Glomerular visceral epithelial cell (primary cell): ENCODE results near the gene AUH.
A peak's percentile ranks its signal among the peaks of the same experiment; 100 is the strongest.

Experiments
- DNase-seq: peaks from one replicate; pipeline ENCODE4 v3.0.0-alpha.2; 2016; ENCODE audit errors: extremely low spot score

Gene AUH

DNA sequence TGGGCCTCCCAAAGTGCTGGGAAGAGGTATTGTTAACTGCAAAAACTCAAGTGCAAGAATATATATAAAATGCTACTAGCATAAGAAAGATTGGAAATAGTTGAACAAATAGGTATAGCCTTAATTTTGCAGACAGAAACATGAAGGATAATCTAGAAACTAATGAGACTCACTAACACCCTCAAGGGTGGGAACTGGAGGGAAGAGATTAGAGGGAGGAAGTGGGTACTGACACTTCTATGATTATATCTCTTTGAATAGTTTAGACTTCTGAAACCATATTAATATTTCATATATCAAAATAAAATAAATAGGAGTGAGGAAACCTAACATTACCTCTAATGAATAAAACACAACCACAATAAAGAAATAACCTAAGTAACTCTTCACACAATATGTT lies 23.0 kb downstream of the AUH start:
- DNase-seq, result no peak

DNA sequence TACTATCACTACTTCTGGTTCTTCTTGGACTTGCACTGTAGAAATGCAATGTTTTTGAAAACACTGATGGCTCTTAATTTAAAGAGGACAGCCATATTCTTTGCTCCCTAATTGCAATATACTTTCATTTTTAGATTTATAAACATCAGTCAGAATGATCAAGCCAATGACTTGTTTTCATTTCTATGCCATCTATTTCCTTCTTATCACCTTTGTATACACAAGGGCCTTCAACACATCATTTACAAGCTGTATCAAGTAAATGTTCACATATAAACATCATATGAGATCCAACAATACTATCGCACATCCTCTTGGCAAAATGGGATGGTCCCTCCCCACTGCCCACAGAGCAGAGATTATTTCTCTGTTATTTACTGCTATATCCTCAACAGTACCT lies 24.9 kb downstream of the AUH start:
- no peak for DNase-seq

DNA sequence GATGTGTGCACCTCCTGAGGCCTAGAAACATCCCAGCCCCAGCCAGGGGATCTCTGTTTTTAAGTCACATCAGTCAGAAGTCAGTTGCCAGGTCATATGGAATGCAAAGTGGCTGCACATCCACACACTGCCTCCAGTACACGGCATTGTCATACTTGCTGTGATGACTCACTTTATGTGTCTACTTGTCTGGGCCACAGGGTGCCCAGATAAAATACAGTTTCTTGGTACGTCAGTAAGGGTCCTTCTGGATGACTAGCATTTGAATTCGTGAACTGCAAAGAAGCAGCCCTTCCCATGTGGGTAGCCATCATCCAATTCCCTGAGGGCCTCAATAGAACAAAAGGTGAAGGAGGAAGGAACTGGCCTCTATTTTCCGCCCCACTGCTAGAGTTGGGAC lies 27.7 kb downstream of the AUH start:
- no peak for DNase-seq

DNA sequence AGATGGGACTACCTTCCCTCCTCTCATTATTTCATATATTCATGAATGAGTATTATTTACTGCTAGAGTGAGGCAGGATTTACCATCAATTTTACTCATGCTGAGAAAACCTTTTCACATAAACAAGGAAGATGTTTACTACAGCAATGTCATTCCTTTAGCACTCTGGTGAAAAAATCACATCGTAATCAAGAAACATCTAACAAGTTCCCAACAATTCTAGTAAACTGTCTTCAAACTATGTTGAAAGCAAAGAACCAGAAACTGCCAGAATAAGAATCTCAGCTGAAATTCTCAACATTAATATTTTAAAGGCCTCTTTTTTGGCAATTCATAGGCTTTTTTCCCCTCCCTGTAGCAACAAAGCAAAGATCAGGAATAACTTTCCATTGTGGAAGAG lies 28.2 kb downstream of the AUH start:
- DNase-seq, result no peak

DNA sequence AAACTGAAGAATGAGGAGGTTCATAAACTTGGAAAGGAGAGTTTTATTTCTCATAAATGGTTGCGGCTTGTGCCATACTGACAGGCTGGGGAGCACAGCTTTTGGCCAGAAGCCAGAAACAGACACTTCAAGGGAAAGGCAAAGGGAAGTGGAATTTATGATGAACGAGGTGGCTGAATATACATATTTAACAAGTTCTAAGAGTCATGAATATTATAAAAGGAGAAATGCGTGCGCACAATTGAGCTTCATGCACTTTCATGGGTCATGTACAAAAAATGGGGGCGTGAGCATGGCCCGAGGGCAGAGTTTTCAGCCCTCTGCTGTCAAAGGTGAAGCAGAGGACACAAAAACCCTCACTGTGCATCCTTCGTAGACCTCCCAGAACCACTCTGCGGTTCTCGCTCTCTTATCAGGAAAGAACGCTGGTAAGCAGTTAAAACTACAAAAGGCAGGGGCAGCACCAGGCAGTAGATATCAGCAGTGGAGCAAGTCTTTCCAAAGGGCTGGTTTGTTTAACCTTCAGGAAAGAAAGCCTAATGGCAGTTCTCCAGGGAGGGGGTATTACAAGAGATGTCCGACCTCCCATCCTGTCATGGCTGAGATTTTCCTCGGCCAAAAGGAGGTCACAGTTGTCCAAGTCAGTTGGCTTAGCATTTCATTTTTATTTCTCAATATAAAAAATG lies 29.0 kb downstream of the AUH start:
- no peak for DNase-seq

DNA sequence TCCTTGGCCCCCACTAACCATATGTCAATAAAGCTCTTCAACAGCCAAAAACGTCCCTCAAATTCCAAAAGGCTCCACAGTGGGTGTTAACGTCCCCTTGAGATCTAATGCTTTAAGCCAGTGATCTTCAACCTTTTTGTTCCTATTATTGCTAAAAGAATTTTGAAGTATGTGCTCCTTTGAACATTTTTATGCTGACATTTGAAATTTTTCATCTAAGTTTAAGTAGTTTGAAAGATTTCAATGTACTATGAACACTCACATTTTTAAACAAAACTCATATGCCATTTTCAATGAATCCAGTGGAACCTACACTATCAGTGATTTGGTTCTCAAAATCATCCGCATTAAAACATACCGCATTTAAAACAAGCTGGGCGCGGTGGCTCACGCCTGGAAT lies 29.9 kb downstream of the AUH start:
- DNase-seq, result no peak

DNA sequence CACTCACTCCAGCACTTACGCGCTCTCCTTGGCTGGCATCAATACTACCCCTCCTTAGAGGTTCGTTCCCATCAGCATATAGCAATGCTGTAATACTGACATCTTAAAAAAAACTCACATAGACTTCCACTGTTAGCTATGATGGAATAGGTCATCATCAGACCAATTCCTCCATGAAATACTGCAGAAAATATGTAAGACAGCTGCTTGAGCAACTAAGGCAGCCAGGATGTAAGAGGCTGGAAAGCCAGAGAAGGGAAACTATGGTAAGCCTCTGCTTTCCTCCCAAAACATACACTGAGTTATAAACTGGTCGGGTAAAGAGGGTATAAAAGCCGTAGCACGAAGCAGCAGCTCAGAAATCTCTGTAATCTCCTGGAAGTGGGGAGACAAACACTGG lies 33.5 kb downstream of the AUH start:
- DNase-seq, result no peak

DNA sequence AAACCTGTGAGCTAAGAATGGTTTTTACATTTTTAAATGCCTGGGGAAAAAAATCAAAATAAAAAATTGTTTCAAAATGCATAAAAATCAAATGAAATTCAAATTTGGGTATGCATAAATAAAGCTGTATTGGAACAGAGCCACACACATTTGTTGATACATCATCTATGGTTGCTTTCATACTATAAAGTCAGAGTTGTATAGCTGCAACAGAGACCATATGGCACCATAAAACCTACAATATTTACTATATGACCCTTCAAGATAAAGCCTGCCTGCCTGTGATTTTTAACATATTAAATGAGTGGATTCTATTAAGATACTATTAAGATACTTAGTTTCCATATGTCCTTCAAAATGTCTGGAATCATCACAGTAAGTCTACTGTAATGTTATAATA lies 40.0 kb downstream of the AUH start:
- DNase-seq, result no peak

DNA sequence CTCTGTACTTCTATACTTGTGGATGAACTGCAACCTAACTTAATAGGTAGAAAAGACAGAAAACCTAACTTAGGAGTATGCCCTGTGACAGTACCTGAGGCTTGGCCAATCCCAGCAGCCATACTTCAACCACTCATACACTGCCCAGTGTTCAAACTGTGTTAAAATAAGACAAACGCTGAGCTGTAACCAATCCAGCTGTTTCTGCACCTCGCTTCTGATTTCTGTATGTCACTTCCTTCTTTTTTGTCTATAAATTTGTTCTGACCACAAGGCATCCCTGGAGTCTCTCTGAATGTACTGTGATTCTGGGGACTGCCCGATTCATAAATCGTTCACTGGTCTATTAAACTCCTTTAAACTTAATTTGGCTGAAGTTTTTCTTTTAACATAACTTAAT lies 41.4 kb downstream of the AUH start:
- DNase-seq, result no peak

DNA sequence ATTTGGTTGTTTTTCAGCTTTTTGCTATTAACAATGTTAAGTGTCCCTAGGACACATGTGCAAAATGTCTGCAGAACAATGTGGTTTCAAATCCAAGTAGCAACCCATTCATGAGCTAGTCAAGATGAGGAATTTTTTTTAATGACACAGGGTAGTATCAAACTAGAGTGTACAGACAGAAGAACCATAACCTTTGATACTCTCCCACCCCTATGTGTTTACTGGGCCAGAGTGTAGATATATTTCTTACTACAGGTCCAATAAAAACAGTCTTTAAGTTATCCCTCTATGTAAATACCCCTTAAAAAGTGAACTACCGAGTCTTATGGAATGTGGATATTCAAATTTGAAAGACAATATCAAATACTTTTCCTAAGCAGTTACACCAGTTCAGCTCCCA lies 45.6 kb downstream of the AUH start:
- no peak for DNase-seq

DNA sequence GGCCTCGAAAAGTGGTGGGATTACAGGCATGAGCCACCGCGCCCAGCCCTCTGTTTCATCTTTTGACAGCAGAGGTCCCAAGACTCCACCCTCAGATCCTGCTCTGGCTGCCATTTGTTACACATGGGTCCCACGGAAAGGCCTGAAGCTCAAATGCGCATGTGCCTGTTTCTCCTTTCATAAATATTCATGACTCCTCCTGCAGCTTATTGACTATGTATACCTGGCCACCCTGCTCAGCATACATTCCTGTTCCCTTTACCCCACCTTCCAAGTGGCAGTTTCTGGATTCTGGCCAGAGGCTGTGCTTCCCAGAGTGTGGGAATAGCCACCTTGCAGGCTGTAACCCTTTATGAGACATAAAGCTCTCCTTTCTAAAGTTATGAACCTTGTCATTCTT lies 46.5 kb downstream of the AUH start:
- DNase-seq, result no peak

DNA sequence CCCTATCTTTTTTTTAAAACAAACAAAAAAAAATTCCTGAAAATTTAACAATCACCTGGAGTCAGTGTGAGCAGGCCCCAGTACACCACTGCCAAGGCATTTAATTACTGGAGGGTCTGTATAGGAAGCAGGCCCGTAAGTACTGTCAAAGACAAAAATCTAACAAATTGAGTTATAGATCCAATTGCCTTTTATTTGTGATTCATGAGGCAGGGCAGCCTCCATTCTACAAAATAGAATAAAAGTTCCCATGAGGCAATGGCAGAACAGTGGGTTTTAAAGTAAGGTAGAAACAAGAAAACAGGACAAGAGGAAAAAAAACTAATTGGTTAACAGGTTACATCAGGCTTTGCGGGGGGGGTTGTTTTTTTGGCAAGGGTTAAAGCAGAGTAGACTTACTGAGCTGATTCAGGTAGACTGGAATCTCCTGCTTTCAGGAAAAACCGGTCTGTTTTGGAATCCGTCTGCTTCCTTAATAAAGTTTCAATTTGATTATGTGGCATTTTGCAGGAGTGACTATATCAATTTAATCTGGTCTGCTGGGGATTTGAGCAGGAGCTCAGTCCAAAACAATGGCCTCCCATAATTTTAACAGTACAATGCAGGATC lies 48.9 kb downstream of the AUH start:
- DNase-seq, result no peak

DNA sequence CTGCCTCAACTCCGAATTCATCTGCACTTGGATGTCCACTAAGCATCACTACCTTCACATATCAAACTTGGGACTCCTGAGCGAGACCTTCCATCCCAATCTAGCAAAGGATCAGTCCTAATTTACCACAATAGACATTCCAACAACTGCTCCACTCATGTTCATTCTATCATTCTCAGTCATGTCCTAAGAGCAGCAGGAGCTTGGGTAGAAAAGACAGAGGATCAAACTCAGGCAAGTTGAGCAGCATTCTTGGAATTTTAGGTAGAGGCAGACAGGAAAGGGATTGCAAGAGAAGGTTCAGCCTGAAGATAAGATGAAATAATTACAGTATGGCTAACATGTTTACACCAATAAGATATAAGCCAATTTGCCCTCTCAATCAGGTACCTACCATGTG lies 51.7 kb downstream of the AUH start:
- no peak for DNase-seq

DNA sequence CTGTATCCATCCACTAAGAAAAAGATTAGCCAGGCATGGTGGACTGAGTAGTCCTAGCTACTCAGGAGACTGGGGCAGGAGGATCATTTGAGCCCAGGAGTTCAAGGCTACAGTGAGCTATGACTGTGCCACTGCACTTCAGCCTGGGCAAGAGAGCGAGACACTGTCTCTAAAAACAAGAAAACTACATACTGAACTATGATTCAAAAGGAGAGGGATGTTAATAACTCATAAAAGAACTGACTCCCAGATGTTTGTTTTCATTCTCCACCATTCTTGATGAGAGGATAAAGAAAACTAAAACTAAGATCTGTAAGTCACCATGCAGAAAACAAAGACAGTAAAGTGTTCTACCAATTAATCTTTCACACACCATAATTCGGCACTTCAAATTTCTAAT lies 53.5 kb downstream of the AUH start:
- DNase-seq, result no peak

DNA sequence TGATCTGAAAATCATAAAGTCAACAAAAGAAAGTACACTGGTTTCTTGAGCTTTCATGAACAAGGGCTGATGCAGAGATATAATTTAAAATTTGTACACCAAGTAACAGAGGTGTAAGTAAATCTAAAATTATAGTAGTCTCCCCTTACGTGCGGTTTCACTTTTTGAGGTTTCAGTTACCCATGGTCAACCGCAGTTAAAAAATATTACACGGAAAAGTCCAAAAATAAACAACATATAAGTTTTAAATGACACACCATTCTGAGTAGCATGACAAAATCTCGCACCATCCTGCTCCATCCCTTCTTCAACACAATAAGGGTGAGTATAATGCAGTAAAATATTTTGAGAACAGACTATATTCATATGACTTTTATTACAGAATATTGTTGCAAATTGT lies 54.4 kb downstream of the AUH start:
- DNase-seq, result no peak

DNA sequence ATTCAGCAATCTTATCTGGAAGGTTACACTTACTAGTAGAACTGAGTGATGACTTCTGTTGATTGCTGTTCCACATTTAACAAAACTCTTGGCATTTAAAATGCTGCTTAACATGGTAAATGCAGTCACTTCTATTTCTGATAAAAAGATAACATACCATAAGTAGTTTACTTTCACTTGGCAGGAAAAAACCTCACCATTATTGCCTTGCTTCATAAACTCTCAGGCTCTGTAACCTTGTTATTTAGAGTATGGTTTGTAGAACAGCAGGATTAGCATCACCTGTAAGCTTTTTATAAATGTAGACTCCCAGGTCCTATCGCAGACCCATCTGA lies 55.5 kb downstream of the AUH start:
- no peak for DNase-seq

DNA sequence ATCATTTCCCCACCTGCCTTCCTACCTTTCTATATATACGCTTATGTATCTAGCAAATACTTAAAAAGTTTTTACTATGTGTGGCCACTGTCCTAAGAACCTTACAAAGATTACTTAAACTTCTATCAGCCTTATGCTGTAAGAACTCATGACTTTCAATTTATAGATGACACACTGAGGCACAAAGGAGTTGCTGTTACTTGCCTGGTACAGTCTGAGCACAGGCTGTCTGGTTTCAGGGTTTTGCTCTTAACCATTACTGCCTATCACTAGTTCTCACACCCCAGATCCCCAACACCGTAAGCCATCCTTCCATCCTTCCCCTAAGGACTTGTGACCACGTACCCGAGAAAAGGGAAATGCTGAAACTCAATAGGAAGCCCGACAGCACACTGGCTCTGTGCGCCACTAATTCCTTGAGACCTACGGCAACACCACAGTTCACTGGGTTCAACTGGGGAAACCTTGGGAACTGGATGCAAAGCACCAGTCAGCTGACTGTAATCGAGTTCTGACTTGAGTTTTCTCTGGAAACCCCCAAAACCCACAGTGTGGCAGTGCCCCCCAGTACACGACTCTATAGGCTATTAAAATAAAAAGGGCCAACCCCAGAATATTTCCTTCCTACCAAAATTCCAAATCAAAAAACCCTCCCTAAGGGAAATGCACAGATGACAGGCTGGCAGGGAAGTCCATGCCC lies 56.0 kb downstream of the AUH start:
- no peak for DNase-seq

DNA sequence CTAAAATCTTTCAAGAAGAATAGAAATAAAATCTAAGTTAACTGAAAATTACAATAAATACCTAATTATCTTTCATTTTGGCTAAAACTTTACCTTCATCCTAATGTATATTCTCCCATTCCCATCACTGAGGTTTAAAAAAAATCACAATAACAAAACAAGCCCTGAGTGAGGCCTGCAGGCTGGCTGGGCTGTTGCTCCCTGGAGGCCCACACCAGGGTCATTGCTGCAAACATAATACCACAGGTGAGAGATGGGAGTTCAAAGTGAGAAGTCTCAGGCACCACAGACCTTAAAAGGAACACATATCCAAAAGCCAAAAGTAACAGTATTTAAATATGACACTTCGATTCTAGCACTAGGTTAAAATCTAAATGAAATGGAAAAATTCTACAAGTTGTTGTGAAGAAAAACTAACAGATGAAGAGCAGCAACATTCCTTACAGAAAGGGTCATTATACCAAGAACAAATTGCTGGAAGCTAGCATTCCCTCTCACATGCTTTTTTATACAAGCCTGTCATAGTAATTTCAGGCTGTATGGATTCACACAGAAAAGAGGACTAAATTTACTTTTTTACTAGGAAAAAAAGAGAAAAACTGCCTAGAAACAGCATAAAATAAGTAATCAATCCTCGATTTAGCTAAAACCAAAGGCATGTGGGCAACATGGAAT lies 57.8 kb downstream of the AUH start:
- no peak for DNase-seq

DNA sequence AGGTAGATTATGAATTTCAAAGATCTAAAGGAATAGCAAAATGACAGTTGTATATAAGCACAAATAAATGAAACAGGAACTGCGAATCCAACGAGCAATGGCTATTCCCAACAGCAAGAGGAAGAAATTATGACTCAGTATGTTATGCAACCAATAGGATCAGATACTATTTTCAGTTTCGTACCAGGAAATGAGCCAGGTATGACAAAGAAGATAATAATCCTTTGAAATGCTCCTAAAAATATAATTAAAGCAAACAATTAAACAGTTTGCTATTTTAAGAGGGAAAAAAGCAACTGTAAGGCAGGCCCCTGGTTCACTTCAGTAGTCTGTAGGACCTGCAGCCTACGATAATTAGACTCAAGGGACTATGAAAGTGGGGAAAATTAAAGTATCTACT lies 58.9 kb downstream of the AUH start:
- peak; percentile 27 for DNase-seq

DNA sequence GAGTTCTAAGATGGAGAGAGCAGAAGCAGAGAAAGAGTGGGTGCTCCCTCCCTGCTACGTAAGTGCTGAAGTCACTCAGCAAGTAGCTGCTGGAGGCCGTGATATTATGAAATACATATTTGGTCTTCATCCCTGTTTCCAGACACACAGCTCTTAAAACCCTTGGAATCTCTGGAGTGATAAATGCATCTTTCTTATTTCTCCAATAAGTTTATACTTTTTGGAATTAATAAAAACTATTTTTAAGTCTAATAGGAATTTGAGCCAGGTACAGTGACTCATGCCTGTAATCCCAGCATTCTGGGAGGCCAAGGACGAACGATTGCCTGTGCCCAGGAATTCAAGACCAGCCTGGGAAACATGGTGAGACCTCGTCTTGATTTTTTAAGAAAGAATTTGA lies 60.6 kb downstream of the AUH start:
- DNase-seq, result no peak

DNA sequence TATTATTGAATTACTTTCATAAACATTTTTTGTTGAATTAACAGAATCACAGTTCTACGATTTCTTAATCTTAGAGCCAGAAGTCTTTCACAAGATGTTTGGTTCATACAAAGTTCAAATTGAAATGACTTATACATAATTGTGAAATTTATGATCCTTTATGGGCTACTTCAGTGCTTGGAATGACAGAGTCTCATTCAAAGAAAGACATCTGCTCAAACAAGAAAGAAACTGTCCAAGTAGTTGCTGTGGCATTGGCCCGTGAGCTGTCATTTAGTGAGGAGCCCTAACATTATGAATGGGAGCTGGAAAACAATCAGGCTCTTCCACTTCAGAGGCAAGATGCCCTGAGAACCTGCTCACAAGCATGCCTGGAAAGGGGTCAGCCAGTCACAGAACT lies 63.4 kb downstream of the AUH start:
- no peak for DNase-seq

DNA sequence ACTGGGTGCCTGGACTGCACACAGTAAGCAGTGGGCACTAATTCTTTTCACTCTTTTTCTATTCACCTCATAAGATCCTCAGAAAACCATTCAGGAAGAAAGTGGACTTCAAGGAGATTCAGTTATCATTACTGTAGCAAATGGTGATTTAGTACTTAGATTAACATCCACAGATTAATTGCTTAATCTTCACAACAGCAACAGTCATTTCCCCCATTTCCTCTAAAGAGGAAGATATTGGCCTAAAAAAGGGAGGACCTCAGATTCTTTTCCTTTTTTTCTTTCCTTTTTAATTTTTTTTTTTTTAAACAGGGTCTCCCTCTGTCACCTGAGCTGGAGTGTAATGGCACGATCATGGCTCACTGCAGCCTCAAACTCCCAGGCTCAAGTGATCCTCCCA lies 64.4 kb downstream of the AUH start:
- no peak for DNase-seq

DNA sequence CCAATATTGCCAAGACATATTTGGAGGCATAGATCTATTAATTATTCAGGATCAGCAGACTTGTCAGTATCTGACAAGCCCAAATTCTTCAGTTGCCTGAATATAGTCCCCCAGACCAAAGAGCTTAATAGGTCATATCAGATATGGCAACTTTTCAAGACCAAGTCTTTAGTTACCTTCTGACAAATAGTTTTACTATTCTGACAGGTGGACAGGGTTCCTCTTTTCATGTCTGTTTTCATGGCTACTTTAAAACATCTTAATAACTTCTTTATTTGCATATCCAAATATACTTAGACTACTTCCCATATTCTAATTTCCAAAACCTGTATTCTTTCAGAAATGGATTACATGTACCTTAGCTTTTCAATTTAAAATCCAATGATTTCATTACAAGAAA lies 65.4 kb downstream of the AUH start:
- DNase-seq, result no peak
